ENCODE measurements around the gene AKR1B15. TPM values are rescaled to one million over a fixed set of nuclear protein-coding genes. Genes with fewer than 3 reads are reported as not detected.
"Not testable (repeated sequence)": the region's sequence is repeated elsewhere in the genome, so short reads cannot be mapped to it uniquely, and the experiment has no call there.

Gene AKR1B15
- total RNA-seq, 3 donors from 2014 or later: 0.33 to 5.6 (median 3.5) TPM

DNA sequence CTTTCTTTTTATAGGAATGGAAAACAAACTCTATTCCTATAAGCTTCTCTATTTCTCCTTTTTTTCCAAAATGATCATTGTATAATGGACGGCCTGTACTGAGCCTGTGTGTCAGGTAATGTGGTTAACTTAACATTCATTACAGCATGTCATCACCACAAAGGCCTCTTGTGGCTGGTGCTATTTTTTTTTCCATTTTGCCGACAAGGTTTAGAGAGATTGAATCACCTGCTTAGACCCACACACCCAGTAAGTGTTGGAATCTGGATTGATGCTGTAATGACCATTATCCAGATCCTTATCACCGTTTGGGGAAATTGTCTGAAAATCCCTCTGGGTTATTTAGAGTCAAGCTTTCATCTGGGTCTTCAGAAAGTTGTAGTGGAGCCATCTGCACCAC is 18.5 kb downstream of the AKR1B15 start:
- Histone ChIP-seq H3K27ac (no peak overlapping the region), H3K4me3 (no peak overlapping the region), H3K4me1 (peaks cover 0 to 4% of the 10 kb centered on the region in 2 donors), H3K9me3 (peaks cover 0 to 4% of the 10 kb centered on the region in 2 donors), H3K36me3 (no peaks in the 10 kb centered on the region), H3K27me3 (no peaks in the 10 kb centered on the region)
- TF ChIP-seq CTCF (IDR thresholded peaks at IDR 0.05) (no peak), POLR2AphosphoS5 (IDR thresholded peaks at IDR 0.05) (no peak), POLR2A (IDR thresholded peaks at IDR 0.05) (no peak)
- no peak for DNase-seq (ENCODE audit: low spot score in 2 of 2)
- intact Hi-C loops (cut with DNase I; ENCODE audit: low total_unique reads): no loop called here

- H3K36me3 ChIP-seq; H3K27me3 ChIP-seq; DNase-seq (ENCODE audit: low spot score in 2 of 2); H3K9me3 ChIP-seq; intact Hi-C loops (cut with DNase I; ENCODE audit: low total_unique reads); H3K4me3 ChIP-seq; H3K4me1 ChIP-seq; H3K27ac ChIP-seq: not testable (repeated sequence)
Observed at GRCh38 chr7:134569962-134570361, 21.1 kb downstream of the AKR1B15 start.

DNA sequence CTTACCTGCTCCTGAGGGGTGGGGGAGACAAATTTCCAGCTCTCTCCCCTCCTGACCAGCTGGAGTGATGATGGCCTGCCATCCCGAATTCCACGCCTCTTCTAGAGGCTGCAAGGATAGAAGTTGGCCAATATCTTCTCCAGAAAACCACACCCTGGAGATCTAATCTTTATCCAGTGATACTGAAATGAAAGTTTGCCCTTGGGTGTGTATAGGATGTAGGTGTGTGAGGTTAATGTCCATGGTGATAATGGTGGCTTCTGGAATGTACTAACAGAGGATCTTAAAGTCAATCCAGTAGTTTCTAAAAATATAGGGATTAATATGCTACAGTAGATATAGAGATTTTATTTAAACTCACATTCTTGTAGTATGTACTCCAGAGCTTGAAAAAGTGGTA is 22.2 kb downstream of the AKR1B15 start:
- Histone ChIP-seq H3K9me3 (peaks cover 0 to 4% of the 10 kb centered on the region in 2 donors), H3K27me3 (no peaks in the 10 kb centered on the region), H3K4me3 (no peak overlapping the region), H3K36me3 (no peaks in the 10 kb centered on the region), H3K27ac (no peak overlapping the region), H3K4me1 (no peaks in the 10 kb centered on the region)
- TF ChIP-seq POLR2AphosphoS5 (IDR thresholded peaks at IDR 0.05) (no peak), POLR2A (IDR thresholded peaks at IDR 0.05) (no peak), CTCF (IDR thresholded peaks at IDR 0.05) (no peak)
- DNase-seq (ENCODE audit: low spot score in 2 of 2): no peak
- intact Hi-C loops (cut with DNase I; ENCODE audit: low total_unique reads): no loop called here

- Histone ChIP-seq H3K27me3 (no peaks in the 10 kb centered on the region), H3K4me3 (no peak overlapping the region), H3K9me3 (peaks cover 0 to 4% of the 10 kb centered on the region in 2 donors), H3K36me3 (no peaks in the 10 kb centered on the region), H3K27ac (no peak overlapping the region), H3K4me1 (no peaks in the 10 kb centered on the region)
- TF ChIP-seq POLR2A (IDR thresholded peaks at IDR 0.05) (no peak), POLR2AphosphoS5 (IDR thresholded peaks at IDR 0.05) (no peak), CTCF (IDR thresholded peaks at IDR 0.05) (no peak)
- intact Hi-C loops (cut with DNase I; ENCODE audit: low total_unique reads): no loop called here
- no peak for DNase-seq (ENCODE audit: low spot score in 2 of 2)
Observed at GRCh38 chr7:134571746-134572461, 23.0 kb downstream of the AKR1B15 start.

- intact Hi-C loops (cut with DNase I; ENCODE audit: low total_unique reads): no loop called here
- no peak for TF ChIP-seq POLR2A (IDR thresholded peaks at IDR 0.05)
- no peak for TF ChIP-seq POLR2AphosphoS5 (IDR thresholded peaks at IDR 0.05)
- no peak for TF ChIP-seq CTCF (IDR thresholded peaks at IDR 0.05)
- no peak for DNase-seq (ENCODE audit: low spot score in 2 of 2)
Observed at GRCh38 chr7:134574322-134574721, 25.4 kb downstream of the AKR1B15 start.

More at GRCh38 chr7:134574322-134574721, 25.4 kb downstream of the AKR1B15 start:
- H3K4me1 ChIP-seq: no peaks in the 10 kb centered on the region
- no peaks in the 10 kb centered on the region for H3K36me3 ChIP-seq
- H3K27me3 ChIP-seq: no peaks in the 10 kb centered on the region
- peaks cover 0 to 4% of the 10 kb centered on the region in 2 donors for H3K9me3 ChIP-seq
- H3K4me3 ChIP-seq: no peak overlapping the region
- no peak overlapping the region for H3K27ac ChIP-seq
